ENCODE measurements around the gene HES6. TPM values are rescaled to one million over a fixed set of nuclear protein-coding genes. Genes with fewer than 3 reads are reported as not detected.
"Not testable (repeated sequence)": the region's sequence is repeated elsewhere in the genome, so short reads cannot be mapped to it uniquely, and the experiment has no call there.

The HES6 gene
- total and polyA plus RNA-seq, 7 donors, result 4.1 to 54.5 (median 13.1) TPM

DNA sequence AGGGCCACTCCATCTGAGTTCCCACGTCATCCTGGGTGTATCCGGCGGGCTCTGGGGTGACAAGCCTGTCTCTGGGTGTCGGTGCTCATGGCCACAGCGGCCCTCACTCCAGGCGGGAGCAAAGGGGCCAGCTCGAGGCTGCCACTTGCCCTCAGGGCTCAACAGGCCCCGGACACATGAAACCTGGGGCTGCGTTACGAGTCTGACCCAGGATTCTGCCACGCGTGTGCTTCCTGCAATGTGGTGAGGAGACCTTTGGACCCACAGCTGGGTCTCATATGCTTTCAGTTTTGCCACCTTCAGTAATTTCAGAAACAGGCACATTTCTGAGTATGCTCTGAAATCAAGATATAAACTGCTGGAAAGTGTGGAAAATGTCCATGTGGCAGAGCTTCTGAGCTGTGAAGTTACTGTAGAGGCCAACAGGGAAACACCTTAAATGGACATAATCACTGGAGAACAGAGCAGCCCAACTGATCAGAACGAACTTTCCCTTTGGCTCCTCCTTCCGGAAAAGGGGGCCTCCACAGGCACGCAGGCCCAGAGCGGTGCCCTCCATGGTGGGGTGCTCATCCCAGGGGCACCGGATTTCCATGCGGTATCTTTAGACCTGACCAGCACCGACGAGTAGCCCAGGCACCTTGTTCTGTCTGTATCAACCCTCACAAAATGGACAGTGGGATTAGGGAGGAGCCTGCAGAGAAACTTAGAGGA, 34.5 kb upstream of the HES6 start:
- Histone ChIP-seq H3K9me3 (no peaks in the 10 kb centered on the region), H3K27me3 (ENCODE audit: insufficient read depth in 3 of 3, low read length in 2 of 3) (no peaks in the 10 kb centered on the region), H3K4me3 (no peak overlapping the region), H3K27ac (no peak overlapping the region), H3K36me3 (ENCODE audit: insufficient read depth in 1 of 2, low read depth in 1 of 2) (peaks cover 4 to 81% of the 10 kb centered on the region in 2 donors), H3K4me1 (peaks cover 17% of the 10 kb centered on the region)
- TF ChIP-seq, protein P1, sequence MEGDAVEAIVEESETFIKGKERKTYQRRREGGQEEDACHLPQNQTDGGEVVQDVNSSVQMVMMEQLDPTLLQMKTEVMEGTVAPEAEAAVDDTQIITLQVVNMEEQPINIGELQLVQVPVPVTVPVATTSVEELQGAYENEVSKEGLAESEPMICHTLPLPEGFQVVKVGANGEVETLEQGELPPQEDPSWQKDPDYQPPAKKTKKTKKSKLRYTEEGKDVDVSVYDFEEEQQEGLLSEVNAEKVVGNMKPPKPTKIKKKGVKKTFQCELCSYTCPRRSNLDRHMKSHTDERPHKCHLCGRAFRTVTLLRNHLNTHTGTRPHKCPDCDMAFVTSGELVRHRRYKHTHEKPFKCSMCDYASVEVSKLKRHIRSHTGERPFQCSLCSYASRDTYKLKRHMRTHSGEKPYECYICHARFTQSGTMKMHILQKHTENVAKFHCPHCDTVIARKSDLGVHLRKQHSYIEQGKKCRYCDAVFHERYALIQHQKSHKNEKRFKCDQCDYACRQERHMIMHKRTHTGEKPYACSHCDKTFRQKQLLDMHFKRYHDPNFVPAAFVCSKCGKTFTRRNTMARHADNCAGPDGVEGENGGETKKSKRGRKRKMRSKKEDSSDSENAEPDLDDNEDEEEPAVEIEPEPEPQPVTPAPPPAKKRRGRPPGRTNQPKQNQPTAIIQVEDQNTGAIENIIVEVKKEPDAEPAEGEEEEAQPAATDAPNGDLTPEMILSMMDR (IDR thresholded peaks at IDR 0.05), result no peak
- DNase-seq (peak; percentile 8 to 40), ATAC-seq (no peak)
- intact Hi-C loops (cut with DNase I), result no loop called here
- WGBS, 3 donors, result 90 to 91% (median 90%) methylated on average over 20 of the region's 20 CpGs

GRCh38 chr2:238273433-238273832, 33.6 kb upstream of the HES6 start:
- H3K4me1 ChIP-seq; intact Hi-C loops (cut with DNase I); H3K4me3 ChIP-seq; H3K9me3 ChIP-seq; H3K27me3 ChIP-seq (ENCODE audit: insufficient read depth in 3 of 3, low read length in 2 of 3); ATAC-seq; H3K27ac ChIP-seq: not testable (repeated sequence)
- peaks cover 7 to 88% of the 10 kb centered on the region in 2 donors for H3K36me3 ChIP-seq (ENCODE audit: insufficient read depth in 1 of 2, low read depth in 1 of 2)
- DNase-seq, result peak; percentile 7 to 13
- 90 to 95% (median 91%) methylated on average over 10 of the region's 10 CpGs for WGBS, 3 donors

GRCh38 chr2:238272156-238272555, 32.3 kb upstream of the HES6 start:
- peak in 1 of 2 donors; percentile 35 for DNase-seq

GRCh38 chr2:238271686-238272085, 31.8 kb upstream of the HES6 start:
- H3K4me3 ChIP-seq; H3K9me3 ChIP-seq; H3K27ac ChIP-seq; H3K27me3 ChIP-seq (ENCODE audit: insufficient read depth in 3 of 3, low read length in 2 of 3); DNase-seq; intact Hi-C loops (cut with DNase I); H3K4me1 ChIP-seq; ATAC-seq: not testable (repeated sequence)
- 35 to 58% (median 44%) methylated on average over 8 of the region's 8 CpGs for WGBS, 3 donors
- H3K36me3 ChIP-seq (ENCODE audit: insufficient read depth in 1 of 2, low read depth in 1 of 2), result peaks cover 7 to 96% of the 10 kb centered on the region in 2 donors

More at GRCh38 chr2:238272156-238272555, 32.3 kb upstream of the HES6 start:
- H3K4me1 ChIP-seq, result peaks cover 7% of the 10 kb centered on the region
- H3K27ac ChIP-seq, result no peak overlapping the region
- intact Hi-C loops (cut with DNase I), result no loop called here
- peaks cover 7 to 96% of the 10 kb centered on the region in 2 donors for H3K36me3 ChIP-seq (ENCODE audit: insufficient read depth in 1 of 2, low read depth in 1 of 2)
- peak in 3 of 4 donors; percentile 13 to 43 (median 28) for ATAC-seq
- H3K9me3 ChIP-seq, result no peaks in the 10 kb centered on the region
- no peaks in the 10 kb centered on the region for H3K27me3 ChIP-seq (ENCODE audit: insufficient read depth in 3 of 3, low read length in 2 of 3)
- H3K4me3 ChIP-seq, result no peak overlapping the region
- 77 to 92% (median 86%) methylated on average over 4 of the region's 4 CpGs for WGBS, 3 donors
- TF ChIP-seq, protein P1 (IDR thresholded peaks at IDR 0.05), result no peak

GRCh38 chr2:238271061-238271554, 31.3 kb upstream of the HES6 start:
- WGBS, 3 donors, result 75 to 85% (median 77%) methylated on average over 13 of the region's 13 CpGs
- Histone ChIP-seq H3K9me3 (no peaks in the 10 kb centered on the region), H3K4me1 (peaks cover 7% of the 10 kb centered on the region), H3K27me3 (ENCODE audit: insufficient read depth in 3 of 3, low read length in 2 of 3) (no peaks in the 10 kb centered on the region), H3K4me3 (no peak overlapping the region), H3K36me3 (ENCODE audit: insufficient read depth in 1 of 2, low read depth in 1 of 2) (peaks cover 4 to 96% of the 10 kb centered on the region in 2 donors), H3K27ac (no peak overlapping the region)
- TF ChIP-seq, protein P1 (IDR thresholded peaks at IDR 0.05), result no peak
- no peak for ATAC-seq
- intact Hi-C loops (cut with DNase I), result no loop called here
- DNase-seq, result peak in 1 of 2 donors; percentile 42
